ENCODE measurements around the gene HUNK.

DNA sequence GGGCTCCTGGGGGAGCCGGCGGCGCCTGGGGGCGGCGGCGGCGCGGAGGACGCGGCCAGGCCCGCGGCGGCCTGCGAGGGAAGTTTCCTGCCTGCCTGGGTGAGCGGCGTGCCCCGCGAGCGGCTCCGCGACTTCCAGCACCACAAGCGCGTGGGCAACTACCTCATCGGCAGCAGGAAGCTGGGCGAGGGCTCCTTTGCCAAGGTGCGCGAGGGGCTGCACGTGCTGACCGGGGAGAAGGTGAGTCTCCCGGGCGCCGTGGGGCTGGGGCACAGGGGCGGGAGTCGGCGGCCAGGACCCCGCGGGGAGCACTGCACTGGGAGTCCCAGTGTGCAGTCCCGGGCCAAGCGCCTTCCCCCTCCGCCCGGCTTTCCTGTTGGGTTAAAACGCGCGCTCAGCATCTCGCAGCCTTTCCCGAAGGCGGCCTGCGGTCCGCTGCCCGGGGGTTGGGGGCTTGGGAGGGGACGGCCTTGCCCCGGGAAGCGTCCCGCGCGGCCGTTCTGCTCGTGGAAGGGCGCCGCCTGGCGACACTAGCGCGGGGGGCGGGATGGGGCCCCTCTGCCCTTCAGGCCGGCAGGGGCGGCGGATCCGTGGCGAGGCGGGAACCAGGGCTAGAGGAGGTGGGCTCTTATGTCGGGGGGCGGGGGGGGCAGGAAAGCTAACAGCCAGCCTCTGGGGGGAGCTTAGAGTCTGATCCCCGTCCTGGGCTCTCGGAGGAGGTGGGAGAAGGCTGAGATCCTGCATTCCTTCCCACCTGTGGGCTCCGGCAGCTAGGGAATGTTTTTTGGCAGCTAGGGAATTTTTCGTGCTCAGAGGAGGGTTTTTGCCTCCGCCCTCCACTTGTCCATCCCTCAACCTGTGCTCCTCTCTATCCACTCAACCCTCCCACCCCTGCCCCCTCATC is 1.1 kb downstream of the HUNK start:
- TF ChIP-seq POLR2A (IDR thresholded peaks at IDR 0.05) (no peak), CTCF (IDR thresholded peaks at IDR 0.05) (peak in 5 of 6 experiments; percentile 13 to 56 (median 31))
